ENCODE results near the gene CLDN2.

CLDN2 gene

GRCh38 chrX:106917830-106918500, 2.2 kb upstream of the CLDN2 start:
- TF ChIP-seq, protein P1, sequence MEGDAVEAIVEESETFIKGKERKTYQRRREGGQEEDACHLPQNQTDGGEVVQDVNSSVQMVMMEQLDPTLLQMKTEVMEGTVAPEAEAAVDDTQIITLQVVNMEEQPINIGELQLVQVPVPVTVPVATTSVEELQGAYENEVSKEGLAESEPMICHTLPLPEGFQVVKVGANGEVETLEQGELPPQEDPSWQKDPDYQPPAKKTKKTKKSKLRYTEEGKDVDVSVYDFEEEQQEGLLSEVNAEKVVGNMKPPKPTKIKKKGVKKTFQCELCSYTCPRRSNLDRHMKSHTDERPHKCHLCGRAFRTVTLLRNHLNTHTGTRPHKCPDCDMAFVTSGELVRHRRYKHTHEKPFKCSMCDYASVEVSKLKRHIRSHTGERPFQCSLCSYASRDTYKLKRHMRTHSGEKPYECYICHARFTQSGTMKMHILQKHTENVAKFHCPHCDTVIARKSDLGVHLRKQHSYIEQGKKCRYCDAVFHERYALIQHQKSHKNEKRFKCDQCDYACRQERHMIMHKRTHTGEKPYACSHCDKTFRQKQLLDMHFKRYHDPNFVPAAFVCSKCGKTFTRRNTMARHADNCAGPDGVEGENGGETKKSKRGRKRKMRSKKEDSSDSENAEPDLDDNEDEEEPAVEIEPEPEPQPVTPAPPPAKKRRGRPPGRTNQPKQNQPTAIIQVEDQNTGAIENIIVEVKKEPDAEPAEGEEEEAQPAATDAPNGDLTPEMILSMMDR (IDR thresholded peaks at IDR 0.05; ENCODE audit: borderline replicate concordance, insufficient read depth, low read depth, low read length): no peak
- H3K4me3 ChIP-seq (ENCODE audit: low read depth, low read length): no peak overlapping the region

- H3K4me3 ChIP-seq (ENCODE audit: low read depth, low read length): no peak overlapping the region
- TF ChIP-seq, protein P1 (IDR thresholded peaks at IDR 0.05; ENCODE audit: borderline replicate concordance, insufficient read depth, low read depth, low read length): no peak
These were observed 1.4 kb downstream of the CLDN2 start for GRCh38 chrX:106921637-106922036.

DNA sequence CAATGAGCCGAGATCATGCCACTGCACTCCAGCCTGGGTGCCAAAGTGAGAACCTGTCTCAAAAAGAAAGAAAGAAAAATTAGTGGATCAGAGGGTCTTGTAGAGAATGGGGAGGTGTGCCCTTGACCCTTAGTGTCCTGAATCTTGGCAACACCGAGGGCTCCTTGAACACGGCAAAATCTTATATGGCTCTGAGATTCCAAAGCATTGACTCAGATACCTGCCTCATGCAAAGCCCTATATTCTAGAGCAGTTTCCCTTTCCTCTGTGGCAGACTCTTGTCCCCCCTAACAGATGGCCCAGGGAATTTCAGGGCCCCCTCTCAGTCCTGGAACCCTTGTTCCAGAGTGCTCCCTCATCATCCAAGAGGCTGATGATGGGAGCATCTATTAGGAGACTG, 6.8 kb downstream of the CLDN2 start:
- H3K4me3 ChIP-seq (ENCODE audit: low read depth, low read length): no peak overlapping the region
- TF ChIP-seq, protein P1 (IDR thresholded peaks at IDR 0.05; ENCODE audit: borderline replicate concordance, insufficient read depth, low read depth, low read length): no peak

- TF ChIP-seq, protein P1 (IDR thresholded peaks at IDR 0.05; ENCODE audit: borderline replicate concordance, insufficient read depth, low read depth, low read length): no peak
- H3K4me3 ChIP-seq (ENCODE audit: low read depth, low read length): no peak overlapping the region
These were observed 7.5 kb downstream of the CLDN2 start for GRCh38 chrX:106927700-106928099.

DNA sequence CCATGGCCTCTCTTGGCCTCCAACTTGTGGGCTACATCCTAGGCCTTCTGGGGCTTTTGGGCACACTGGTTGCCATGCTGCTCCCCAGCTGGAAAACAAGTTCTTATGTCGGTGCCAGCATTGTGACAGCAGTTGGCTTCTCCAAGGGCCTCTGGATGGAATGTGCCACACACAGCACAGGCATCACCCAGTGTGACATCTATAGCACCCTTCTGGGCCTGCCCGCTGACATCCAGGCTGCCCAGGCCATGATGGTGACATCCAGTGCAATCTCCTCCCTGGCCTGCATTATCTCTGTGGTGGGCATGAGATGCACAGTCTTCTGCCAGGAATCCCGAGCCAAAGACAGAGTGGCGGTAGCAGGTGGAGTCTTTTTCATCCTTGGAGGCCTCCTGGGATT, 8.0 kb downstream of the CLDN2 start:
- TF ChIP-seq, protein P1 (IDR thresholded peaks at IDR 0.05; ENCODE audit: borderline replicate concordance, insufficient read depth, low read depth, low read length): no peak
- H3K4me3 ChIP-seq (ENCODE audit: low read depth, low read length): no peak overlapping the region

DNA sequence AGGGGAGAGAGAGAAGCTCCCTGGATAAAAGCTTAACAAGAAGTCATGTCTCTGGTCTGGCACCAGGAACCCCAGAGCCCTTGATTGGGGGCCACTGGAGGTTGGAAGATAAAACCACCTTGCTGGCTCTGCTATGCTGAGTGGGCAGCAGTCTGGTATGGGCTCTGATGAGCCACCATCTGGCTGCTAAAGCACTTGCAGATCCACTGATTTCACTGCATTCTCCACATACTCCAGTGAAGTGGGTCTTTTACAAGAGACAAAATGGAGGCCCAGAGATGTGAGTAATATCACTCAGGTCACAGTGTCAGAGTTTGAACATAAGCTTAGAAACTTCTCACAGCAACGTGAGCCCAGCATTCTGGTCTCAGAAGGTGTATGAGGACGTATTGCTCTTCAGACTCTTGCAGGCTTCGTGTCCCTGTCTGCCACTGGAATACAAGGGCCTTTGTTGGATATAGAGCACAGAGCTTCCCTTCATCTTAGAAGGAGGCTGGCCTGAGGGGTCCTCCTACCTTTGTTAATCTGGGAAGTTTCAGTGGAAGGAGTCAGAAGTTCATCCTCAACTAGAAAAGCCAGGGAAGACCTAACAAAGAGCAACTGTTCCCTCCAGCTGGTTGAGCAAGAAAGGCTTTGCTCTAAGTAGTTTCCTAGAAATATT, 11.8 kb downstream of the CLDN2 start:
- TF ChIP-seq, protein P1 (IDR thresholded peaks at IDR 0.05; ENCODE audit: borderline replicate concordance, insufficient read depth, low read depth, low read length): no peak
- no peak overlapping the region for H3K4me3 ChIP-seq (ENCODE audit: low read depth, low read length)

GRCh38 chrX:106932492-106932923, 12.3 kb downstream of the CLDN2 start:
- TF ChIP-seq, protein P1 (IDR thresholded peaks at IDR 0.05; ENCODE audit: borderline replicate concordance, insufficient read depth, low read depth, low read length): no peak
- H3K4me3 ChIP-seq (ENCODE audit: low read depth, low read length): no peak overlapping the region
